Progenitor cell of endocrine pancreas (in vitro differentiated cells): ENCODE measurements around the gene IPO9. TPM values are rescaled to one million over a fixed set of nuclear protein-coding genes. Genes with fewer than 3 reads are reported as not detected.

Experiments
- DNase-seq: peaks from one replicate; pipeline ENCODE4 v3.0.0; 2021; ENCODE audit warnings: low spot score; ENCODE audit not compliant: unreplicated experiment
- H3K27ac Mint-ChIP-seq: 2 replicates; pipeline ENCODE4 v1.8.0; 2021; ENCODE audit warnings: mild to moderate bottlenecking, moderate library complexity, mixed read lengths
- H3K27me3 Mint-ChIP-seq: 2 replicates; pipeline ENCODE4 v1.8.0; 2021; ENCODE audit warnings: mixed read lengths
- H3K36me3 Mint-ChIP-seq: 2 replicates; pipeline ENCODE4 v1.8.0; 2022; ENCODE audit warnings: mixed read lengths; ENCODE audit not compliant: insufficient read depth
- H3K4me1 Mint-ChIP-seq: 2 replicates; pipeline ENCODE4 v1.8.0; 2021; ENCODE audit warnings: low read depth, mixed read lengths
- H3K4me3 Mint-ChIP-seq: 2 replicates; pipeline ENCODE4 v1.8.0; 2021; ENCODE audit warnings: low read depth, mild to moderate bottlenecking, moderate library complexity, mixed read lengths
- H3K9me3 Mint-ChIP-seq: 2 replicates; pipeline ENCODE4 v1.8.0; 2021; ENCODE audit warnings: low read depth, mixed read lengths
- total RNA-seq: library from RNA; stranded (reverse); gene quantifications from 2 replicates; pipeline ENCODE4 v1.2.1, GENCODE V29; 2021
- TF ChIP-seq, protein P1 (sequence below): fragments of 200-600 bp; sonication (generic); IDR thresholded peaks from one replicate; pipeline ENCODE4 v1.5.0; 2021; ENCODE audit warnings: antibody characterized with exemption, mild to moderate bottlenecking; ENCODE audit not compliant: unreplicated experiment

Gene IPO9
- total RNA-seq, 1 donor from 2014 or later: 99.8 TPM

DNA sequence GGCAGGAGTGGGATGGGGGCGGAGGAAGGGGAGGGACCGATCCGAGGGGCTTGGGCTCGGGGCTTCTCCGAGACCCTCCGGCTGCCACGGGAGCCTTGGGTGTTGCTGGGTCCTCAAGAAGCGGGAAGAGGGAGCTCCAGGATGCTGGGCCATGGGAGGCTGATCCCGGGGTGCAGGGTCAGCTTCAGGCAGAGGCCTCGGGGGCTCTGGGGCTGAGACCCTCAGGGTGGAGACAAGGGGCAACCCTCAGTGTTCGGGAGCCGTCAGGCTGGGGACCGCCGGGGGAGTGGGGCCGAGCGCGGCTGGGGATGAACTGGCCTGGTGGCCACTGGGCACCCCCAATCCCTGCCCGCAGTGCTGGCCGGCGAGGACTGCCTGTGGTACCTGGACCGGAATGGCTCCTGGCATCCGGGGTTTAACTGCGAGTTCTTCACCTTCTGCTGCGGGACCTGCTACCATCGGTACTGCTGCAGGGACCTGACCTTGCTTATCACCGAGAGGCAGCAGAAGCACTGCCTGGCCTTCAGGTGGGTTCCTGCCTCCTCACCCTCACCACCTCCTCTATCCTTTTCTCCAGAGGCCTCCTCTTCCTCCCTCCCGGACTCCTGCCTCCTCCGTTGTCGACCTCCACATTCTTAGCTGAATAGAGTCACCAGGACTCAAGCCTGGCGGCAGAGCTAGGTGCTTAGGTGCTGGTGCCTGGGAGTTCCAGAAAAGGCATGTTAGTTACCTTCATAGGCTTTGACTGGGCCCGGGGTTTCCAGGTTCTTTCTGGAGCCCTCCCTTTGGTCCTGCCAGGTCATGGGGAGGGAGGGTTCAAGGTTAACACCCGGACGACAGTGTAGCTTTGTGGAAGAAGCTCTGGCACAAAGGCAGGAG, 60.4 kb downstream of the IPO9 start:
- H3K9me3 Mint-ChIP-seq: no peaks in the 10 kb centered on the region
- H3K4me1 Mint-ChIP-seq: peaks cover 2% of the 10 kb centered on the region
- TF ChIP-seq, protein P1, sequence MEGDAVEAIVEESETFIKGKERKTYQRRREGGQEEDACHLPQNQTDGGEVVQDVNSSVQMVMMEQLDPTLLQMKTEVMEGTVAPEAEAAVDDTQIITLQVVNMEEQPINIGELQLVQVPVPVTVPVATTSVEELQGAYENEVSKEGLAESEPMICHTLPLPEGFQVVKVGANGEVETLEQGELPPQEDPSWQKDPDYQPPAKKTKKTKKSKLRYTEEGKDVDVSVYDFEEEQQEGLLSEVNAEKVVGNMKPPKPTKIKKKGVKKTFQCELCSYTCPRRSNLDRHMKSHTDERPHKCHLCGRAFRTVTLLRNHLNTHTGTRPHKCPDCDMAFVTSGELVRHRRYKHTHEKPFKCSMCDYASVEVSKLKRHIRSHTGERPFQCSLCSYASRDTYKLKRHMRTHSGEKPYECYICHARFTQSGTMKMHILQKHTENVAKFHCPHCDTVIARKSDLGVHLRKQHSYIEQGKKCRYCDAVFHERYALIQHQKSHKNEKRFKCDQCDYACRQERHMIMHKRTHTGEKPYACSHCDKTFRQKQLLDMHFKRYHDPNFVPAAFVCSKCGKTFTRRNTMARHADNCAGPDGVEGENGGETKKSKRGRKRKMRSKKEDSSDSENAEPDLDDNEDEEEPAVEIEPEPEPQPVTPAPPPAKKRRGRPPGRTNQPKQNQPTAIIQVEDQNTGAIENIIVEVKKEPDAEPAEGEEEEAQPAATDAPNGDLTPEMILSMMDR: no peak
- H3K36me3 Mint-ChIP-seq: no peaks in the 10 kb centered on the region
- H3K27ac Mint-ChIP-seq: no peak overlapping the region
- DNase-seq: no peak
- peaks cover 47% of the 10 kb centered on the region for H3K27me3 Mint-ChIP-seq
- H3K4me3 Mint-ChIP-seq: peak overlapping the region; percentile 65

DNA sequence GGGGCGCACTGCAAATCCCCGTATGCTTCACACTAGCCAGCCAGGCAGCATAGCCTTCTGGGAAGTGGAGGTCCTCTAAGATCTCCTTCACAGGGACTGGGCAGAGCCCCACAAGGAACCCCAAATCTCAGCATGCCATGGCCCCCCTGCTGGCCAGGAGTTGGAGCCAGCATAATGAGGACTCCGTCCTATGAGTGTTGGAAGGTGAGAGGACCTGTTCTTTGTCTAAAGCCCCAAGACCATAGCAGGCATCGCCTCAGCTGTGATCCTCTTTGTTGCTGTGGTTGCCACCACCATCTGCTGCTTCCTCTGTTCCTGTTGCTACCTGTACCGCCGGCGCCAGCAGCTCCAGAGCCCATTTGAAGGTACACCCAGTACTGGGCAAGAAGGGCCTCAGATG, 61.3 kb downstream of the IPO9 start:
- peaks cover 43% of the 10 kb centered on the region for H3K27me3 Mint-ChIP-seq
- DNase-seq: no peak
- TF ChIP-seq, protein P1: no peak
- peaks cover 2% of the 10 kb centered on the region for H3K4me1 Mint-ChIP-seq
- H3K4me3 Mint-ChIP-seq: peak overlapping the region; percentile 29
- no peaks in the 10 kb centered on the region for H3K36me3 Mint-ChIP-seq
- H3K27ac Mint-ChIP-seq: no peak overlapping the region
- no peaks in the 10 kb centered on the region for H3K9me3 Mint-ChIP-seq

DNA sequence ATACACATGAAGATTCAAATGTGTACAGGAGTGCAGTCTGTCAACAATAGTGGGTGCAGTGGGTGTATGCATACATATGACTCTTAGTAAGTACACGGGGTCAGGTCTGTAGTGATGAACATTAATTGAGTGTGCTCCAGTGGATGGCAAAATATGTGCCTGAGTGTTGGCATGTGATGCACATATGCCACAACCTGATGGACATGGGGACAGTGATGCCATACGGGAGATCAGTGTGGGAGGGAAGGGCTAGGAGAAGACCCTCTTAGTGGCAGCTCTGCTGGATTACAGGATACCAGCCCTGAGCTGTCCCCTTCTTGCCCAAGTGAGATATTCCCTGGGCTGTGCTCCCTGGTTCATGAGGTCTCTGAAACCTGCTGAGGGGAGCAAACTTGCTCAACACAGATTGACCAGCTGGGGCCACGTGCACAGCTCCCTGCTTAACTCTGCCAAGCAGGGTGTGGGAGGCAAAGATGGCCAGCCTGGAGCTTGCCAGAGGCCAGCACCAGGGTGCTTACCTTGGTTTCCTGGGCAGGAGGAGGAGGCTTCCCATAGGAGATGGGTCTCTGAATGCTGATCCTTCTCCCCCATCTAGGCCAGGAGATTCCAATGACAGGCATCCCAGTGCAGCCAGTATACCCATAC, 62.0 kb downstream of the IPO9 start:
- Mint-ChIP-seq H3K27ac (no peak overlapping the region), H3K36me3 (no peaks in the 10 kb centered on the region), H3K4me1 (peaks cover 2% of the 10 kb centered on the region), H3K4me3 (no peak overlapping the region), H3K27me3 (peaks cover 42% of the 10 kb centered on the region), H3K9me3 (no peaks in the 10 kb centered on the region)
- TF ChIP-seq, protein P1: no peak
- no peak for DNase-seq

DNA sequence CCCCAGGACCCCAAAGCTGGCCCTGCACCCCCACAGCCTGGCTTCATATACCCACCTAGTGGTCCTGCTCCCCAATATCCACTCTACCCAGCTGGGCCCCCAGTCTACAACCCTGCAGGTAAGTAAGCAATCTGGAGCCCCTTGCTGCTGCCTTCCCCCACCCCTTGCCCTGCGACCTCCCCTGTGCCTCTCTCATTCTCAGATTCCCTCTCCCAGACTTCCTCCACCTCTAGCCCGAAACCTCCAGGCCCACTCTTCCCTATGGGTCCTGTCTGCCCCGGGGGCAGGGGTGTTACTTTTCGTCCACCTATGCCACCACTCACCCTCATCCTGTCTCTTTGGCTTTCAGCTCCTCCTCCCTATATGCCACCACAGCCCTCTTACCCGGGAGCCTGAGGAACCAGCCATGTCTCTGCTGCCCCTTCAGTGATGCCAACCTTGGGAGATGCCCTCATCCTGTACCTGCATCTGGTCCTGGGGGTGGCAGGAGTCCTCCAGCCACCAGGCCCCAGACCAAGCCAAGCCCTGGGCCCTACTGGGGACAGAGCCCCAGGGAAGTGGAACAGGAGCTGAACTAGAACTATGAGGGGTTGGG, 62.6 kb downstream of the IPO9 start:
- no peak overlapping the region for H3K4me3 Mint-ChIP-seq
- TF ChIP-seq, protein P1: no peak

DNA sequence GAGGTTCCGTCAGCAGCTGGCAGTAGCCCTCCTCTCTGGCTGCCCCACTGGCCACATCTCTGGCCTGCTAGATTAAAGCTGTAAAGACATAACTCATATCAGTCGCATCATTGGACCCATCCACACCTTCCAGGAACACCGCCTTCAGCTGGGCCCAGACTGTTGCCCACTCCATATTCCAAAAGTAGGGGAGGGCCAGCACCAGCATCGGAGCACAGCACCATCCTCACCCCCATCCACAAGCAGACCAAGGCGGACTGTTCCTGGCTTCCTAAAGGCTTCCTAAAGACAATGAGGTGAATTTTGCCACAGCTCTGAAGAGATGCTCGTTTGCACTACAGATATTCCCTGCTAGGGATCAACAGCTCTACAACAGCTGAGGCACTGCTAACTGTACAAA, 63.3 kb downstream of the IPO9 start:
- Mint-ChIP-seq H3K4me1 (peaks cover 4% of the 10 kb centered on the region), H3K4me3 (no peak overlapping the region), H3K27me3 (peaks cover 35% of the 10 kb centered on the region), H3K36me3 (no peaks in the 10 kb centered on the region), H3K27ac (peak overlapping the region; percentile 37), H3K9me3 (no peaks in the 10 kb centered on the region)
- no peak for DNase-seq
- TF ChIP-seq, protein P1: no peak

More for the DNA sequence above, 62.6 kb downstream of the IPO9 start:
- H3K36me3 Mint-ChIP-seq: no peaks in the 10 kb centered on the region
- DNase-seq: no peak
- H3K27ac Mint-ChIP-seq: no peak overlapping the region
- peaks cover 4% of the 10 kb centered on the region for H3K4me1 Mint-ChIP-seq
- H3K9me3 Mint-ChIP-seq: no peaks in the 10 kb centered on the region
- H3K27me3 Mint-ChIP-seq: peaks cover 42% of the 10 kb centered on the region
